Transverse colon (tissue), 4 donors: ENCODE measurements around the gene RPS6KA5. TPM values are rescaled to one million over a fixed set of nuclear protein-coding genes. Genes with fewer than 3 reads are reported as not detected.
"Not testable (repeated sequence)": the region's sequence is repeated elsewhere in the genome, so short reads cannot be mapped to it uniquely, and the experiment has no call there.

Experiments used
- DNase-seq: peaks from one replicate; pipeline ENCODE4 v3.0.0-alpha.2; 2019
- H3K27ac ChIP-seq, 4 donors: fragments of 200-600 bp; sonication (generic); 2 replicates each; pipeline ENCODE4 v1.5.1; 2016 to 2018; ENCODE audit warnings: inconsistent platforms in 4 of 4
- H3K27me3 ChIP-seq: fragments of 200-600 bp; sonication (generic); 2 replicates; pipeline ENCODE4 v1.5.1; 2017; ENCODE audit warnings: inconsistent platforms
- H3K36me3 ChIP-seq, 4 donors: fragments of 200-600 bp; sonication (generic); 2 replicates each; pipeline ENCODE4 v1.5.1; 2017 to 2019; ENCODE audit warnings: inconsistent platforms in 4 of 4
- H3K4me1 ChIP-seq, 4 donors: fragments of 200-600 bp; sonication (generic); 2 replicates each; pipeline ENCODE4 v1.5.1; 2017 to 2020; ENCODE audit warnings: inconsistent platforms in 4 of 4
- H3K4me3 ChIP-seq, 4 donors: fragments of 200-600 bp; sonication (generic); 1 replicate in 1 of 4; 2 replicates in 3 of 4; pipeline versions ENCODE4 v1.5.1 to v1.6.1; 2017 to 2019; ENCODE audit warnings: inconsistent platforms in 4 of 4
- H3K9me3 ChIP-seq, 2 donors: fragments of 200-600 bp; sonication (generic); 2 replicates each; pipeline ENCODE4 v1.5.1; 2017 to 2019; ENCODE audit warnings: inconsistent platforms in 2 of 2
- EP300 ChIP-seq: sonication (generic); formaldehyde crosslinking; IDR thresholded peaks from one replicate; pipeline ENCODE4 v1.6.1; 2017; ENCODE audit warnings: antibody characterized with exemption, low read depth
- POLR2A ChIP-seq: fragments of 450-650 bp; IDR thresholded peaks from one replicate; pipeline ENCODE4 v1.6.1; 2016; ENCODE audit warnings: antibody characterized with exemption, mild to moderate bottlenecking, moderate library complexity
- POLR2AphosphoS5 ChIP-seq, 3 donors: sonication (generic); formaldehyde crosslinking; IDR thresholded peaks; one replicate each; pipeline ENCODE4 v1.6.1; 2016; ENCODE audit warnings: antibody characterized with exemption in 3 of 3
- WGBS, 2 donors: methylation state at CpG; one replicate each; pipeline ENCODE4 v1.1.5; 2018; ENCODE audit warnings: low coverage in 1 of 2; 5-methylcytosine and 5-hydroxymethylcytosine counted together
- in situ Hi-C, 4 donors: fragments of 200-750 bp; cut with MboI; loops; one replicate each; pipeline versions ENCODE4 v1.15.0 to v1.15.1; 2017; ENCODE audit warnings: low sequenced_read_pairs in 3 of 4, low pct_ligation_motif_present in 1 of 4, low pct_unique_long_range_greater_than_20kb in 1 of 4
- intact Hi-C: fragments of 100-400 bp; cut with DNase I; formaldehyde crosslinking; loops from one replicate; pipeline ENCODE4 v1.15.1; 2023; ENCODE audit warnings: low total_unique reads
- total RNA-seq, 4 donors: library from RNA; depleted of rRNA; stranded (reverse); fragments of >200 nt; gene quantifications; one replicate each; pipeline ENCODE4 v1.1.0, GENCODE V29; 2016
- TF ChIP-seq, protein P1 (sequence below), 5 experiments: fragments of 200-600 bp in 3 of 5; fragments of 450-650 bp in 2 of 5; sonication (generic) in 3 of 5; IDR thresholded peaks; 1 replicate in 2 of 5; 2 replicates in 3 of 5; pipeline ENCODE4 v1.5.1; 2016 to 2017; ENCODE audit warnings: antibody characterized with exemption in 5 of 5, inconsistent platforms in 3 of 5, mild to moderate bottlenecking in 2 of 5, moderate library complexity in 1 of 5

RPS6KA5 gene
- total RNA-seq, 4 donors from 2014 or later, result 7.5 to 32.8 (median 28.0) TPM

DNA sequence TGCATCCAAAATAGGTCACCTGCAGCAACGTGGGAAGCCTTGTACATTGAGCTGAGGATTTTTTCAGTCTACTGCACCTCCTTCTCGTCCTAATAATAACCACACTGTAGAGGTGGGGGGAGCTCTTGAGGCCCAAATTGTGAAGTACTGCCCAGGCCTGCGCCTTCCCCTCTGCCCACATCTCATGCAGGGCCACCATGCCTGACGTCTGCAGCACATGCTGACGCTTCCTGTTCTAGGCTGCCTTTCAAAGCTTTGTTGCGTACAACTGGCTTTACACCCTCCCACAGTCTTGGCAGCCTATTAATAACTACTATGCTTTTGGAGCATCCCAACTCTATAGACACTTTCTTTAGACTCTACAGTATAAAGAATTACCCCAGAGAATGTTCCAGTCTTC lies 217.7 kb downstream of the RPS6KA5 start:
- Histone ChIP-seq H3K4me3 (no peak overlapping the region), H3K4me1 (no peaks in the 10 kb centered on the region), H3K27me3 (no peaks in the 10 kb centered on the region), H3K36me3 (no peaks in the 10 kb centered on the region), H3K27ac (no peak overlapping the region), H3K9me3 (no peaks in the 10 kb centered on the region)
- in situ Hi-C loops, result no loop called here
- TF ChIP-seq POLR2A, result no peak
- TF ChIP-seq, protein P1, sequence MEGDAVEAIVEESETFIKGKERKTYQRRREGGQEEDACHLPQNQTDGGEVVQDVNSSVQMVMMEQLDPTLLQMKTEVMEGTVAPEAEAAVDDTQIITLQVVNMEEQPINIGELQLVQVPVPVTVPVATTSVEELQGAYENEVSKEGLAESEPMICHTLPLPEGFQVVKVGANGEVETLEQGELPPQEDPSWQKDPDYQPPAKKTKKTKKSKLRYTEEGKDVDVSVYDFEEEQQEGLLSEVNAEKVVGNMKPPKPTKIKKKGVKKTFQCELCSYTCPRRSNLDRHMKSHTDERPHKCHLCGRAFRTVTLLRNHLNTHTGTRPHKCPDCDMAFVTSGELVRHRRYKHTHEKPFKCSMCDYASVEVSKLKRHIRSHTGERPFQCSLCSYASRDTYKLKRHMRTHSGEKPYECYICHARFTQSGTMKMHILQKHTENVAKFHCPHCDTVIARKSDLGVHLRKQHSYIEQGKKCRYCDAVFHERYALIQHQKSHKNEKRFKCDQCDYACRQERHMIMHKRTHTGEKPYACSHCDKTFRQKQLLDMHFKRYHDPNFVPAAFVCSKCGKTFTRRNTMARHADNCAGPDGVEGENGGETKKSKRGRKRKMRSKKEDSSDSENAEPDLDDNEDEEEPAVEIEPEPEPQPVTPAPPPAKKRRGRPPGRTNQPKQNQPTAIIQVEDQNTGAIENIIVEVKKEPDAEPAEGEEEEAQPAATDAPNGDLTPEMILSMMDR (IDR thresholded peaks at IDR 0.05), result no peak
- TF ChIP-seq POLR2AphosphoS5 (IDR thresholded peaks at IDR 0.05), result no peak
- no peak for TF ChIP-seq EP300
- intact Hi-C loops, result no loop called here
- DNase-seq, result no peak
- 66 to 72% methylated on average over 4 to 6 of the region's 6 CpGs for WGBS, 2 donors

DNA sequence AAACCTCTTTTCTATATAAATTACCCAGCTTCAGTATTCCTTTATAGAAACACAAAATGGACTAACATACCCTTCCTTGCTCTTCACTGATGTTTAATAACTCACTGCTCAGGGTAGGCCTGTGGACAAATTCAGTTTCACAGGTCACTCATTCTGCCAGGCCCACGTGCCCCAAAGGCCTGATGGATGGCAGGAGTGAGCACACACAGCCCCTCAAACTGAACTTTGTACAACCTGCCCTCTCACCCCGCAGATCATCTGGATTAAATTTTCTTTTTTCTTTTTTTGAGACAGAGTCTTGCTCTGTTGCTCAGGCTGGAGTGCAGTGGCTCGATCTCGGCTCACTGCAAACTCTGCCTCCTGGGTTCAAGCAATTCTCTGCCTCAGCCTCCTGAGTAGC lies 219.8 kb downstream of the RPS6KA5 start:
- DNase-seq, H3K4me3 ChIP-seq, H3K27me3 ChIP-seq, intact Hi-C loops, in situ Hi-C loops, H3K9me3 ChIP-seq, H3K4me1 ChIP-seq, H3K36me3 ChIP-seq, H3K27ac ChIP-seq: not testable (repeated sequence)
- 94 to 98% methylated on average over 4 of the region's 4 CpGs for WGBS, 2 donors

DNA sequence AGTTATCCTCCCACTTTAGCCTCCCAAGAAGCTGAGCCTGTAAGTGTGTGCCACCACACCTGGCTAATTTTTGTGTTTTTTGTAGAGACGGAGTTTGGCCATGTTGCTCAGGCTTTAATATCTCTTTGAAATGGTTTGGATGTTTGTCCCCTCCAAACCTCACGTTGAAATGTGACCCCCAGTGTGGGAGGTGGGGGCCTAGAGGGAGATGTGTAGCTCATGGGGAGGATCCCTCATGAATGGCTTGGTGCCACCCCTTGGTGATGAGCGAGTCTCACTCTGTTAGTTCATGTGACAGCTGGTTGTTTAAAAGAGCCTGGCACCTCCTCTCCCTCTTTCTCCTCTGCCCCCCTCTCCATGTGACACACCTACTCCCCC lies 220.6 kb downstream of the RPS6KA5 start:
- Histone ChIP-seq H3K4me1 (no peaks in the 10 kb centered on the region), H3K27me3 (no peaks in the 10 kb centered on the region), H3K27ac (peak overlapping the region in 2 of 4 donors; percentile 58 to 59), H3K4me3 (no peak overlapping the region), H3K9me3 (no peaks in the 10 kb centered on the region), H3K36me3 (no peaks in the 10 kb centered on the region)
- in situ Hi-C loops, result no loop called here
- TF ChIP-seq, protein P1 (IDR thresholded peaks at IDR 0.05), result no peak
- TF ChIP-seq POLR2A, result no peak
- TF ChIP-seq EP300, result no peak
- TF ChIP-seq POLR2AphosphoS5 (IDR thresholded peaks at IDR 0.05), result no peak
- intact Hi-C loops, result no loop called here
- no peak for DNase-seq
- 97 to 100% methylated on average over 1 to 3 of the region's 3 CpGs for WGBS, 2 donors

DNA sequence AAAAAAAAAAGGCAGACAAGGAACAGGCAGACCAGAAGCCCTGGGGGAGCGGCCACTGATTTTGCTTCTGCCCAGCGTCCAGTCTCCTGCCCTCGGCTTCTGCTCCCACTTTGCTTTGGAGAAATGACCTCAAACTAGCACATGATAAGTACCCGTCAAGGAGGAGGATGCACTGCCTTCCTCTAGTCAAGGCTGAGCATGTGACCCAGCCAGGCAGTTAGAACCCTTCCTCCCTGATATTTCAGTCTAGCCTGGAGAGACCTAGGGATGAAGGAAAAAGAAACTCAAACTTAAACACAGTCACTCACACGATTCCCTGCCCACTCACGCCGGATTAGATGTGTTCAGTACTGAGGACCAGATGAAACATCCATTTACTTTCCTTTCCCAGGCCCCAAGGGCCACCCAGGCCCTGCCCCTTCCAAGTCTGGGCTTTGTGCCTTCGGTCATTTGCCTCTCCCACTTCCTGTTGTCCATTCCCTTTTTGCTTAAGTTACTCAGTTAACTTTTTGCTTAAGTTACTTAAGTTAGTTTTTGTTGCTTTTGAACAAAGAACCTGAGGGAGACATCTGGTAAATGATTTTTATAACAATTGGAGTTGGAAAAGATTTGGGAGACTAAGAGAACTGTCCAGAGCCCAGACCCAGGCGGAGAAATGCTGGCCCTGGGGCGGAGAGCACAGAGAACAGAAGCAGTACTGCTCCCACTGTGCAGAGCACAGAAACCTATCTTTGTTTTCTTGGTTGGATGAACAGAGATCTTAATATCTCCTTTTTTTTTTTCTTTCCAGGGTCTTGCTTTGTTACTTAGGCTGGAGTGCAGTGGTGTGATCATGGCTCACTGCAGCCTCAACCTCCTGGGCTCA lies 221.2 kb downstream of the RPS6KA5 start:
- no peaks in the 10 kb centered on the region for H3K36me3 ChIP-seq
- intact Hi-C loops (no loop called here), in situ Hi-C loops (no loop called here)
- H3K27ac ChIP-seq, result peak overlapping the region in 3 of 4 donors; percentile 40 to 59 (median 58)
- TF ChIP-seq POLR2AphosphoS5 (IDR thresholded peaks at IDR 0.05) (no peak), EP300 (no peak), POLR2A (no peak)
- TF ChIP-seq, protein P1 (IDR thresholded peaks at IDR 0.05), result no peak
- no peaks in the 10 kb centered on the region for H3K4me1 ChIP-seq
- H3K9me3 ChIP-seq, result no peaks in the 10 kb centered on the region
- no peak overlapping the region for H3K4me3 ChIP-seq
- DNase-seq, result no peak
- H3K27me3 ChIP-seq, result no peaks in the 10 kb centered on the region
- 70 to 72% methylated on average over 9 to 10 of the region's 10 CpGs for WGBS, 2 donors

DNA sequence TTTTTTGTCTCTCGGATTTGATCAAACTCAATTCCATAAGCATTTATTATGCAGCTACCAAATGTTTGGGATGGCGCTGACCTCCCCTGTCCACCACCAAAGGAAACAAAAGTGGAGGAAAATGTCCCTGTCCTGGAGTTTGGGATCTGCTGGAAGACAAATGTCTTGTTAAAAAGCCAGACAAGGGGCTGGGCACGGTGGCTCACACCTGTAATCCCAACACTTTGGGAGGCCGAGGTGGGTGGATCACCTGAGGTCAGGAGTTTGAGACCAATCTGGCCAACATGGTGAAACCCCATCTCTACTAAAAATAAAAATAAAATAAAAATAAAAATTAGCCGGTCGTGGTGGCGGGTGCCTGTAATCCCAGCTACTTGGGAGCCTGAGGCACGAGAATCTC lies 221.9 kb downstream of the RPS6KA5 start:
- H3K36me3 ChIP-seq, intact Hi-C loops, H3K4me1 ChIP-seq, DNase-seq, H3K4me3 ChIP-seq, H3K9me3 ChIP-seq, in situ Hi-C loops, H3K27me3 ChIP-seq: not testable (repeated sequence)
- H3K27ac ChIP-seq, result peak overlapping the region in 2 of 4 donors; percentile 58 to 59
- 89 to 100% methylated on average over 2 to 8 of the region's 8 CpGs for WGBS, 2 donors
